ENCODE results near the gene STX18. TPM values are rescaled to one million over a fixed set of nuclear protein-coding genes. Genes with fewer than 3 reads are reported as not detected.

STX18 gene
- total RNA-seq, 2 donors from 2014 or later, result 24.1 to 33.5 TPM

GRCh38 chr4:4526401-4526800, 15.4 kb downstream of the STX18 start:
- Histone ChIP-seq H3K9me3 (no peaks in the 10 kb centered on the region), H3K36me3 (no peaks in the 10 kb centered on the region), H3K27me3 (replicated peaks; ENCODE audit: insufficient read depth) (no peaks in the 10 kb centered on the region), H3K4me3 (no peak overlapping the region), H3K4me1 (replicated peaks) (no peaks in the 10 kb centered on the region), H3K27ac (no peak overlapping the region)
- TF ChIP-seq, protein P1, sequence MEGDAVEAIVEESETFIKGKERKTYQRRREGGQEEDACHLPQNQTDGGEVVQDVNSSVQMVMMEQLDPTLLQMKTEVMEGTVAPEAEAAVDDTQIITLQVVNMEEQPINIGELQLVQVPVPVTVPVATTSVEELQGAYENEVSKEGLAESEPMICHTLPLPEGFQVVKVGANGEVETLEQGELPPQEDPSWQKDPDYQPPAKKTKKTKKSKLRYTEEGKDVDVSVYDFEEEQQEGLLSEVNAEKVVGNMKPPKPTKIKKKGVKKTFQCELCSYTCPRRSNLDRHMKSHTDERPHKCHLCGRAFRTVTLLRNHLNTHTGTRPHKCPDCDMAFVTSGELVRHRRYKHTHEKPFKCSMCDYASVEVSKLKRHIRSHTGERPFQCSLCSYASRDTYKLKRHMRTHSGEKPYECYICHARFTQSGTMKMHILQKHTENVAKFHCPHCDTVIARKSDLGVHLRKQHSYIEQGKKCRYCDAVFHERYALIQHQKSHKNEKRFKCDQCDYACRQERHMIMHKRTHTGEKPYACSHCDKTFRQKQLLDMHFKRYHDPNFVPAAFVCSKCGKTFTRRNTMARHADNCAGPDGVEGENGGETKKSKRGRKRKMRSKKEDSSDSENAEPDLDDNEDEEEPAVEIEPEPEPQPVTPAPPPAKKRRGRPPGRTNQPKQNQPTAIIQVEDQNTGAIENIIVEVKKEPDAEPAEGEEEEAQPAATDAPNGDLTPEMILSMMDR (IDR thresholded peaks at IDR 0.05), result no peak
- TF ChIP-seq POLR2AphosphoS5 (IDR thresholded peaks at IDR 0.05) (no peak), POLR2A (IDR thresholded peaks at IDR 0.05) (no peak)
- DNase-seq (ENCODE audit: low spot score), result no peak
- WGBS, result 80% methylated on average over 6 of the region's 6 CpGs
- intact Hi-C loops (cut with DNase I), result no loop called here

DNA sequence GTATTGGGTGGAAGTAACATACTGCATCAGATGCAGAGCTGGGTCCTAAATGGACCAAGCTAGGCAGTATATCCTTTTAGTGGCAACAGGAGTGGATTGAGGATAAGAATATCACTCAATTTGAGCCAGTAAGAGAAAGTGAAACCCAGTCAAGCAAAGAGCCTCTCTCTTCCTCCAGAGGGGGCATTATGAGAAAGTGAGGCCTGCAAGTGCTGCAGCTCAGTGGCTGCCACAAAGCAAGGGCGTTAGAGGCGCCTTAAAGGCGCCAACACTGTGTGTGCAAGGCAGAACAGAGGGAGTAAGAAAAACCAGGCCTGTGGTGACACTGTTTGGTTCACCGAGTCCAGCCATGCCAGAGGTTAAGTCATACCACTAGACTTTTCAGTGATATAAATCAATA, 17.5 kb downstream of the STX18 start:
- DNase-seq (ENCODE audit: low spot score), result no peak
- Histone ChIP-seq H3K4me1 (replicated peaks) (no peaks in the 10 kb centered on the region), H3K9me3 (no peaks in the 10 kb centered on the region), H3K27me3 (replicated peaks; ENCODE audit: insufficient read depth) (no peaks in the 10 kb centered on the region), H3K27ac (no peak overlapping the region), H3K36me3 (no peaks in the 10 kb centered on the region), H3K4me3 (no peak overlapping the region)
- WGBS, result 93% methylated on average over 4 of the region's 4 CpGs
- intact Hi-C loops (cut with DNase I), result no loop called here
- TF ChIP-seq, protein P1 (IDR thresholded peaks at IDR 0.05), result no peak

DNA sequence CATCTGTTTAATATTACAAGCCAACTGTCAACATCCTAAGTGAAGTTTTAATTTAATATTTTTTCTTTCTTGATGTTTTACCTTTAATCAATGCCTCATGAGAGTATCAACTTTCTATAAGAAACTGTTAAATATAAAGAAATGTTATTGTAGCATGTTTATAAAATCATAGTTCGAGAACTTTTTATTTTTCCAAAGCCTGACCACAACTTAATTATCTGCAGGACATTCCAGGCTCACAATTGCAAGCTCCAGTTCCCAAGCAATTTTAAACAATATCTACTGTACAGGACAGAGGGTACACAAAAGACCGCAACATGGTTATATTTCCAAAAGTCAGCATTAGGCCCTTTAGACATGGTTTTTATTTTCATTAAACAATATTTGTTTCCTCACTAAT, 20.1 kb downstream of the STX18 start:
- no peak overlapping the region for H3K4me3 ChIP-seq
- H3K36me3 ChIP-seq, result no peaks in the 10 kb centered on the region
- DNase-seq (ENCODE audit: low spot score), result no peak
- no peaks in the 10 kb centered on the region for H3K9me3 ChIP-seq
- intact Hi-C loops (cut with DNase I), result no loop called here
- no peaks in the 10 kb centered on the region for H3K27me3 ChIP-seq (replicated peaks; ENCODE audit: insufficient read depth)
- H3K4me1 ChIP-seq (replicated peaks), result no peaks in the 10 kb centered on the region
- no peak overlapping the region for H3K27ac ChIP-seq
- TF ChIP-seq, protein P1 (IDR thresholded peaks at IDR 0.05), result no peak
- TF ChIP-seq POLR2A (IDR thresholded peaks at IDR 0.05) (no peak), POLR2AphosphoS5 (IDR thresholded peaks at IDR 0.05) (no peak)
- 72% methylated on average over 2 of the region's 2 CpGs for WGBS

DNA sequence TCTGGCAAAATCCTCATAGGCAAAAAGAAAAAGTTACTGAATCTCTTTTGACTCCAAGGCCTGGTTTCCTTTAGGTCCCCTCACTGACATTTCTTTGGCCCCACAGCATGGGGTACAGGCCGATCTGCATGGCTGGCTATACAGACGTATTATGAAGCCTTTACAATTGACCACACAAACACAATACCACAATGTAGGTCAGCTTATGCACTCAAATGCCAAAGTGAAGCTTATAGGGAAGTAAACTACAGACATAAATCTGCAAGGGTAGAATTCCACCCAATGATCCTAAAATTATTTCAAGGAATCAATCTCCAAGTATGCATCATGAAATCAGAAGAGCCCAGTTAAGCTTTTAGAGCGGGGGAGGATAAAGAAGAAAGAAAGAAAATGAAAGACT, 20.7 kb downstream of the STX18 start:
- H3K4me1 ChIP-seq (replicated peaks), result no peaks in the 10 kb centered on the region
- no peak for DNase-seq (ENCODE audit: low spot score)
- H3K9me3 ChIP-seq, result no peaks in the 10 kb centered on the region
- H3K4me3 ChIP-seq, result no peak overlapping the region
- intact Hi-C loops (cut with DNase I), result no loop called here
- no peaks in the 10 kb centered on the region for H3K27me3 ChIP-seq (replicated peaks; ENCODE audit: insufficient read depth)
- no peak overlapping the region for H3K27ac ChIP-seq
- 73% methylated on average over 3 of the region's 3 CpGs for WGBS
- TF ChIP-seq POLR2A (IDR thresholded peaks at IDR 0.05) (no peak), POLR2AphosphoS5 (IDR thresholded peaks at IDR 0.05) (no peak)
- TF ChIP-seq, protein P1 (IDR thresholded peaks at IDR 0.05), result no peak
- H3K36me3 ChIP-seq, result no peaks in the 10 kb centered on the region

DNA sequence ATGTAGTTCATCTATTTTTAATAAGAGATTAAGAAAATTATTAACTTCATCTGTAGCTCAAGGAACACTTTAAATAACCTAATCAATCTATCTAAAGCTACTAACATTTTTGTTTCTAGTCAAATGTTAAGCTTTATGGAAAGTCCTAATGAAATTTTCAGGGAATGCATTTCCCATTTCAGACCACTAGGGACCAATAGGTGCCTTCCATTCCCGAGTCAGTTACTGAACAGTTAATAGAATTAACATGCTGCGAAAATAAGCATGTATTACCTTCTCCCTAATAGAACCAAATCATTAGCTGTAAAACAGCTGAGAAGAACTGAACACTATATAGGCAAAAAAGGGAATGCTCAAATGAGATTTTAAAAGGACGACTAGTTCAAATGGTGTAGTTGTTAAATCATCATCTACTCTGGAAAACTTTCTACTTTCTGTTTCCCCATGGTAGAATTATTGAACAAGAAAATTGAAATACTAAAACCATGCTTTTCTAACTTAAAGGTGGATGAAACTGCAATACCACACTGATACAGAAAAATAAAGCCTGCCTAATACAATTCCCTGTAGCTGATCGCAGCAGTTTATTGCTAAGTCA, 22.5 kb downstream of the STX18 start:
- WGBS, result 60% methylated on average over 4 of the region's 4 CpGs
- no peaks in the 10 kb centered on the region for H3K9me3 ChIP-seq
- no peak overlapping the region for H3K4me3 ChIP-seq
- TF ChIP-seq, protein P1 (IDR thresholded peaks at IDR 0.05), result peak in 2 of 4 experiments; percentile 22 to 41
- no peak for TF ChIP-seq POLR2AphosphoS5 (IDR thresholded peaks at IDR 0.05)
- no peak for TF ChIP-seq POLR2A (IDR thresholded peaks at IDR 0.05)
- intact Hi-C loops (cut with DNase I), result no loop called here
- H3K27me3 ChIP-seq (replicated peaks; ENCODE audit: insufficient read depth), result no peaks in the 10 kb centered on the region
- DNase-seq (ENCODE audit: low spot score), result no peak
- H3K4me1 ChIP-seq (replicated peaks), result no peaks in the 10 kb centered on the region
- H3K27ac ChIP-seq, result no peak overlapping the region
- no peaks in the 10 kb centered on the region for H3K36me3 ChIP-seq

Data from prostate gland (tissue), 2 donors.